Vagina (tissue), 2 donors: ENCODE data around the gene TMEM154.

Experiments used
- POLR2A ChIP-seq, 2 donors: fragments of 450-650 bp; IDR thresholded peaks; one replicate each; pipeline ENCODE4 v1.6.1; 2017; ENCODE audit warnings: antibody characterized with exemption in 2 of 2, mild to moderate bottlenecking in 2 of 2, moderate library complexity in 2 of 2
- POLR2AphosphoS5 ChIP-seq, 2 donors: sonication (generic); formaldehyde crosslinking; IDR thresholded peaks; one replicate each; pipeline ENCODE4 v1.9.0; 2017; ENCODE audit warnings: antibody characterized with exemption in 2 of 2, mild to moderate bottlenecking in 2 of 2, low read depth in 1 of 2; ENCODE audit not compliant: insufficient read depth in 1 of 2
- TF ChIP-seq, protein P1 (sequence below), 3 experiments: fragments of 450-650 bp in 2 of 3; fragments of 200-600 bp in 1 of 3; sonication (generic) in 1 of 3; IDR thresholded peaks; one replicate each; pipeline ENCODE4 v1.5.1; 2017 to 2019; ENCODE audit warnings: antibody characterized with exemption in 3 of 3, mild to moderate bottlenecking in 2 of 3, moderate library complexity in 2 of 3

DNA sequence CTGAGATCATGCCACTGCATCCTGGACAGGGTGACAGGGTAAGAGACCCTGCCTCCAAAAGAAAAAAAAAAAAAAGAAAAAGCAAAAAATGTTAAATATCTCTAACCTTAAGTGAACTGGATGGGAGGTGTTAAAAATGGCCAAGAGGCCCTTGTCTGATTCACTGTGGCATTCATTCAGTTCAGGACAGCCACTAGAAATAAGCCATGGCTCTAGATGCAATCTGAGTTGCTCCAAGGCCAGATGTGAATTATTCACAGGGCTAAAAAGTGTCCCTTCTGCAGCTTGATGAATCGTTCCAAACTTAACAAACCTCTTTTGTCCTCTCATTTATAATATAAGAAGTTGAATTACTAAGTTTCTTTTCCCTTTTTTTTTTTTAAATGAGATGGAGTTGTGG is 80.2 kb downstream of the TMEM154 start:
- TF ChIP-seq, protein P1, sequence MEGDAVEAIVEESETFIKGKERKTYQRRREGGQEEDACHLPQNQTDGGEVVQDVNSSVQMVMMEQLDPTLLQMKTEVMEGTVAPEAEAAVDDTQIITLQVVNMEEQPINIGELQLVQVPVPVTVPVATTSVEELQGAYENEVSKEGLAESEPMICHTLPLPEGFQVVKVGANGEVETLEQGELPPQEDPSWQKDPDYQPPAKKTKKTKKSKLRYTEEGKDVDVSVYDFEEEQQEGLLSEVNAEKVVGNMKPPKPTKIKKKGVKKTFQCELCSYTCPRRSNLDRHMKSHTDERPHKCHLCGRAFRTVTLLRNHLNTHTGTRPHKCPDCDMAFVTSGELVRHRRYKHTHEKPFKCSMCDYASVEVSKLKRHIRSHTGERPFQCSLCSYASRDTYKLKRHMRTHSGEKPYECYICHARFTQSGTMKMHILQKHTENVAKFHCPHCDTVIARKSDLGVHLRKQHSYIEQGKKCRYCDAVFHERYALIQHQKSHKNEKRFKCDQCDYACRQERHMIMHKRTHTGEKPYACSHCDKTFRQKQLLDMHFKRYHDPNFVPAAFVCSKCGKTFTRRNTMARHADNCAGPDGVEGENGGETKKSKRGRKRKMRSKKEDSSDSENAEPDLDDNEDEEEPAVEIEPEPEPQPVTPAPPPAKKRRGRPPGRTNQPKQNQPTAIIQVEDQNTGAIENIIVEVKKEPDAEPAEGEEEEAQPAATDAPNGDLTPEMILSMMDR (IDR thresholded peaks at IDR 0.05) = no peak
- no peak for TF ChIP-seq POLR2A (IDR thresholded peaks at IDR 0.05)
- TF ChIP-seq POLR2AphosphoS5 (IDR thresholded peaks at IDR 0.05; ENCODE audit: insufficient read depth in 1 of 2, low read depth in 1 of 2) = no peak
